Retinal pigment epithelial cell (primary cell): ENCODE data around the gene BCCIP.

Source experiments
- DNase-seq: peaks from one replicate; pipeline ENCODE4 v3.0.0-alpha.2; 2010; ENCODE audit warnings: low read depth
- H3K4me3 ChIP-seq: 2 replicates; pipeline ENCODE4 v1.5.1; 2011; ENCODE audit warnings: mild to moderate bottlenecking, low read length, control low read depth, moderate library complexity
- TF ChIP-seq, protein P1 (sequence below): conservative IDR thresholded peaks from 2 replicates; pipeline ENCODE4 v1.5.1; 2011; ENCODE audit warnings: low read depth, low read length, control low read depth, inconsistent platforms

Gene BCCIP

DNA sequence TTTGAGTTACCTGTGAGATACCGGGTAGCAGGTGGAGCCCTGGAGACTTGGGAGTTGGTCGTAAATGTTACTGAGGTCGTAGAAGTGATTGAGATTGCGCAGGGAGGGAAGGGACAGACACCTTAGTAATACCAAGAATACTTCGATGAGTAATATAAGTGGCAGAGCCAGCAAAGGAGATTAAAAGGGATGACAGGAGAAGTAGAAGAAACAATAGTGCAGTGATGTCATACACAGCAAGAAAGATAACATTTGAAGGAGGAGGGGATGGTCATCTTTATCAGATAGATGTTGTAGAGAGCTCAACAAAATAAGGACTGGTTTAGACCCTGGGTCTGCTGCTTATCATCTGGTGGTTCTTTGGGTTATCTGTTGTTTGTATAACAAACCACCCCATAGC lies 5.0 kb downstream of the BCCIP start:
- no peak overlapping the region for H3K4me3 ChIP-seq
- DNase-seq = no peak
- TF ChIP-seq, protein P1, sequence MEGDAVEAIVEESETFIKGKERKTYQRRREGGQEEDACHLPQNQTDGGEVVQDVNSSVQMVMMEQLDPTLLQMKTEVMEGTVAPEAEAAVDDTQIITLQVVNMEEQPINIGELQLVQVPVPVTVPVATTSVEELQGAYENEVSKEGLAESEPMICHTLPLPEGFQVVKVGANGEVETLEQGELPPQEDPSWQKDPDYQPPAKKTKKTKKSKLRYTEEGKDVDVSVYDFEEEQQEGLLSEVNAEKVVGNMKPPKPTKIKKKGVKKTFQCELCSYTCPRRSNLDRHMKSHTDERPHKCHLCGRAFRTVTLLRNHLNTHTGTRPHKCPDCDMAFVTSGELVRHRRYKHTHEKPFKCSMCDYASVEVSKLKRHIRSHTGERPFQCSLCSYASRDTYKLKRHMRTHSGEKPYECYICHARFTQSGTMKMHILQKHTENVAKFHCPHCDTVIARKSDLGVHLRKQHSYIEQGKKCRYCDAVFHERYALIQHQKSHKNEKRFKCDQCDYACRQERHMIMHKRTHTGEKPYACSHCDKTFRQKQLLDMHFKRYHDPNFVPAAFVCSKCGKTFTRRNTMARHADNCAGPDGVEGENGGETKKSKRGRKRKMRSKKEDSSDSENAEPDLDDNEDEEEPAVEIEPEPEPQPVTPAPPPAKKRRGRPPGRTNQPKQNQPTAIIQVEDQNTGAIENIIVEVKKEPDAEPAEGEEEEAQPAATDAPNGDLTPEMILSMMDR = no peak

DNA sequence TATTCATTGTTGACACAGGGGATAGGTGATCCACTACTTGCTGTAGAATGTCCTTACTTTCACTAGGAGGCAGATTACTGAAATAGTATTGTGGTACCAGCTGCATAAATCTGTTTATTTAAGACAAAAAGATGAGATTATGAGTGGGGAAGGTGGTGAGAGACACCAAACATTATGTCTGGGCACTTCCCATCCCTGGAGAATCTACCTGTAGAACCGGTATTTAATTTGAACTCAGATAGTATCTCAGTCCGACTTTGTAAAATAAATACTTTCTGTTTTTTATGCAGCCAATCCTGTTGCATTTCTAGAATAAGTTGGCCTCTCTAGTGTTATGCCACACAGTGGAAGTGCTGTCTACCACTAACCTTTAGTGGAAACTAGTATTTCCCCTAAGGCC lies 13.4 kb downstream of the BCCIP start:
- H3K4me3 ChIP-seq = no peak overlapping the region
- no peak for DNase-seq
- TF ChIP-seq, protein P1 = no peak

DNA sequence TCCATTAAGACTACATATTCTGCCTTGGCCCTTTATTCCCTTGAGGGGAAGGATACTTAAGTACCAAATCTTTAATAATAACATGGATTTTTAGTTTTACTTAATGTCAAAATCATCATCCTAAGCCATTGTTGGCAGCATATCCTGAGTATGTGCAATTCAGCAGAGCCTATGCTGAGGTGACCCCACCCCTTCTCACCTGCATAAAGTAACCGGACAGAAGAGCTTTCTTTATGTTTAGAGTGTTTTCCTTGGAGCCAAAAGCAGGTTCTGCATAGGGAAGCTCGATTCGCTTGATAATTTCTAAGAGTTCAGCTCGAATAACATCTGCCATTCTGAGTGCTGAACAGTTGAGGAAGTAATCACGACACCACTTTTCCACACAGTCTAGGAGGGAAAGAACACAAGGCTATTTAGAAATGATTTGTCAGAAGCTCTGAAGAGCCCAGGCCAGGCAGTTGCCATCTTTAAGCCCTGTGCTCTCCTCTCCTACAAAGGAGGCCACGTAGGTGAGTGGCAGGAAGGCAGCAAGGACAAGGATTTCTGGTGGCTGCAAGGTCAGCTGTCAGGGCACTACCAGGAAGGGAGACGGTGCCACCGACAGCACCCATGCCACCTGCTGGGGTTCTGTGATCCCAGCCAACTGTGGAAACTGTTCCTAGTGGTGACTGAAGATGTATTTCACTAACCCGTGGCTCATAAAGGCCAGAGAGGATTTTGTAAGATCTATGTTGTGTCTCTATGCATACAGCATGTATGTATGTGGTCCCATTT lies 15.6 kb downstream of the BCCIP start:
- no peak overlapping the region for H3K4me3 ChIP-seq
- TF ChIP-seq, protein P1 = no peak
- DNase-seq = no peak

DNA sequence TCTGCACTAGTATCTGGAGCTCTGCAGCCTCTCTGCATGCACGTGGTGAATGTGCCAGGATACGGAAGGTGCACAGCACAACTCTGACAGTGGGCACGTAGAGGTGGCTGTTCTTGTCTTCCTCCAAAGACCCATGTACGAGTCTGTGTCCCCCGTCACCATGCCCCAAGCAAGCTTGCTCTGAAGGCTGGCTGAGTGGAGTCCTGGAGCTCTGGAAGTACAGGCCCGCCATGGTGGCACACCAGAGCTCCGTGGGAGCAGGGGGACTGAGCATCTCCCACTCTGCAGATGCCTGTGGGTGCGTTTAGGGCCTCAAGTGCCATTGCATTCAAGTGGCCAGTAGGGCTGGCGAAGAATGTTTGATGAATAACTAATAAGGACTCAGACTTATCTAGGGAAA lies 17.1 kb downstream of the BCCIP start:
- no peak for DNase-seq
- TF ChIP-seq, protein P1 = no peak

DNA sequence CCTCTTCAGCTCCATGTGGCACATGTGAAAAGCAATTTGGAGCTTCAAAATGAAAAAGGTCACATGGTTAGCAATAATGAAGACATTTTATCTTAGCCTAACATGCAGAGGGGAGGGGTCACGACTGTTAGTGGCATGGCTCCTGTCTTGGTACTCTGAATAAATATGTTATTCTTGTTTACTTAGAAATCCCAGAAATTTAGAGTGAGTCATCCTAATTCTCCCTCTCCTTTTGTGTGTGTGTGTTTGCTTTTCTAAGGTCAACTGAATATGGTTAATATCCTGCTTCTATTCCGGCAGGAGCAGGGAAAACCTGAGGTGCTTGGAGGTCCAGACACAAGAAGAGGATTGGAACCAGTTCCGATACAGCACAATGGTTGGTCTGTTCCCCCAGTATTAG lies 17.6 kb downstream of the BCCIP start:
- no peak for DNase-seq

More for the DNA sequence above, 17.1 kb downstream of the BCCIP start:
- no peak overlapping the region for H3K4me3 ChIP-seq

DNA sequence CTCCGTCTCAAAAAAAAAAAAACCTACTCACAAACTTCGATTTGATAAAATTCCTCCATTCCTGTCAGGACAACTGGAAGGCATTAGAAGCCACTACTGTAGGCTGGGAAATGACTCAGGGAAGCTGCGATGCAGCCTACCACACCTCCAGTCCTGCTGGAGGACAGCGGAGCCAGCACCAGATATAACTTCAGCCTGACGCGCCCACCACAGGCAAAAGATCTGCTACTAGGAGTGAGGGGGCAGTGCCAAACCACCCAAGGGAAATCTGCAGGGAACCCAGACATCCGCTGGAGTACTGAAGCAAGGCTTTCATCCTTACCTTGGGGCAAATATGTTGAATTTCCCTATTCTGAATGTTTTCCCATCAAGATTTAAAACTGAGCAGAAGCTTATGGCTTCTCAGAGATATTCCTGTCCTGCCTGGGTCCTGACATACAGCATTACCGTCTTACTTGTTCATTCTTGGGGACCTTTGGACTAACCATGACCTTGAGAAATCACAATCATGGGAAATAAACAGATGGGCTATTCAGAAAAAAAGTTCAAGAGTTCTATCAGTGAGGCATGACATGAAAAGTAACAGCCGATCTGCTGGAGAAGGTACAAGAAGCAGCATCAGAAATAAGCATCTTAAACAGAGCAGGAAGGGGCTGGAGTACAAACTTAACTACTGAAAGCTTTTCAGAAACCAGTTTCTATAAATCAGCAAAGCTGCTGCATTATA lies 20.4 kb downstream of the BCCIP start:
- no peak overlapping the region for H3K4me3 ChIP-seq
- DNase-seq = no peak
- TF ChIP-seq, protein P1 = no peak

More for the DNA sequence above, 17.6 kb downstream of the BCCIP start:
- TF ChIP-seq, protein P1 = no peak
- no peak overlapping the region for H3K4me3 ChIP-seq
